Esophagus muscularis mucosa (tissue), 4 donors: Measurements from ENCODE around the gene CPLX4. TPM values are rescaled to one million over a fixed set of nuclear protein-coding genes. Genes with fewer than 3 reads are reported as not detected.

ENCODE experiments used
- DNase-seq: peaks from one replicate; pipeline ENCODE4 v3.0.0-alpha.2; 2017; ENCODE audit errors: extremely low spot score
- H3K27ac ChIP-seq, 4 donors: fragments of 200-600 bp; sonication (generic); replicated peaks in 1 of 4; 1 replicate in 3 of 4; 2 replicates in 1 of 4; pipeline ENCODE4 v1.5.1; 2016 to 2019; ENCODE audit warnings: mild to moderate bottlenecking in 1 of 4
- H3K27me3 ChIP-seq, 4 donors: fragments of 200-600 bp; sonication (generic); one replicate each; pipeline versions ENCODE4 v1.5.1 to v1.6.0; 2016 to 2019
- H3K36me3 ChIP-seq, 4 donors: fragments of 200-600 bp; sonication (generic); one replicate each; pipeline ENCODE4 v1.5.1; 2016 to 2019
- H3K4me1 ChIP-seq, 4 donors: fragments of 200-600 bp; sonication (generic); one replicate each; pipeline ENCODE4 v1.5.1; 2016 to 2019
- H3K4me3 ChIP-seq, 4 donors: fragments of 200-600 bp; sonication (generic); 1 replicate in 2 of 4; 2 replicates in 2 of 4; pipeline ENCODE4 v1.5.1; 2016 to 2019; ENCODE audit warnings: mild to moderate bottlenecking in 4 of 4, moderate library complexity in 1 of 4
- H3K9me3 ChIP-seq, 4 donors: fragments of 200-600 bp; sonication (generic); 1 replicate in 3 of 4; 2 replicates in 1 of 4; pipeline ENCODE4 v1.5.1; 2016 to 2019
- CTCF ChIP-seq, 3 experiments: fragments of 200-600 bp in 2 of 3; fragments of 450-650 bp in 1 of 3; sonication (generic) in 2 of 3; IDR thresholded peaks; one replicate each; pipeline ENCODE4 v1.5.1; 2017 to 2019; ENCODE audit warnings: antibody characterized with exemption in 3 of 3, mild to moderate bottlenecking in 2 of 3, moderate library complexity in 1 of 3
- EP300 ChIP-seq: sonication (generic); formaldehyde crosslinking; IDR thresholded peaks from one replicate; pipeline ENCODE4 v1.6.1; 2017; ENCODE audit warnings: antibody characterized with exemption
- POLR2A ChIP-seq: fragments of 450-650 bp; IDR thresholded peaks from one replicate; pipeline ENCODE4 v1.6.1; 2017; ENCODE audit warnings: antibody characterized with exemption, moderate library complexity, mild to moderate bottlenecking, low read depth
- POLR2AphosphoS5 ChIP-seq, 2 donors: sonication (generic); formaldehyde crosslinking; IDR thresholded peaks; one replicate each; pipeline ENCODE4 v1.6.1; 2017; ENCODE audit warnings: antibody characterized with exemption in 2 of 2
- WGBS: methylation state at CpG from one replicate; pipeline ENCODE4 v1.1.5; 2018; 5-methylcytosine and 5-hydroxymethylcytosine counted together
- intact Hi-C: fragments of 100-400 bp; cut with DNase I; formaldehyde crosslinking; loops from one replicate; pipeline ENCODE4 v1.15.1; 2023
- total RNA-seq, 4 donors: library from RNA; depleted of rRNA; stranded (reverse); fragments of >200 nt; gene quantifications; one replicate each; pipeline versions ENCODE4 v1.1.0 to v1.2.1, GENCODE V29; 2016

CPLX4 gene
- total RNA-seq, 4 donors from 2014 or later, result not detected

DNA sequence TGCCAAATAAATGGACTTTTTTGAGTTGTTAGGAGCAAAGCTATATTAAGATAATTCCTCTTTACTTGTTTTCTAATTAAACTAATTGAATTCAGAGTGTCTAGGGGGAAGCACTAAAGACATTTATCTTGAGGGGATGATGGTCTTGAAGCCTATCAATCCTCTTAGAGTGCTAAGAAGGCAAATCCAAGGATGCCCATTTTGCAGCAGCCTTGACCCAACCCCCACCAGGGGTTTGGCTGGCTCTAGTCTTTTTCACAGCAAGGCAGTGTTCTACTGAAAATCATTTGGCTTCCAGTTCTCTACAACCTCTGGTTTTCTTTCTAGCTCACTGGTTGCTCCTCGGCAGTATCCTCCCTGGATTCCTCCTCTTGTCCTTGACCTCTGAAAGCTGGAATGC, 38.7 kb downstream of the CPLX4 start:
- H3K9me3 ChIP-seq, result no peaks in the 10 kb centered on the region
- TF ChIP-seq CTCF (IDR thresholded peaks at IDR 0.05), result no peak
- no peak for TF ChIP-seq POLR2A
- TF ChIP-seq POLR2AphosphoS5 (IDR thresholded peaks at IDR 0.05), result no peak
- no peak for TF ChIP-seq EP300
- WGBS, result 79% methylated on average over 1 of the region's 1 CpG
- H3K36me3 ChIP-seq, result no peaks in the 10 kb centered on the region
- peak; percentile 80 for DNase-seq
- H3K4me1 ChIP-seq, result no peaks in the 10 kb centered on the region
- no peak overlapping the region for H3K4me3 ChIP-seq
- intact Hi-C loops, result no loop called here
- H3K27me3 ChIP-seq, result peaks cover 0 to 91% (median 11%) of the 10 kb centered on the region in 4 donors
- H3K27ac ChIP-seq, result no peak overlapping the region

DNA sequence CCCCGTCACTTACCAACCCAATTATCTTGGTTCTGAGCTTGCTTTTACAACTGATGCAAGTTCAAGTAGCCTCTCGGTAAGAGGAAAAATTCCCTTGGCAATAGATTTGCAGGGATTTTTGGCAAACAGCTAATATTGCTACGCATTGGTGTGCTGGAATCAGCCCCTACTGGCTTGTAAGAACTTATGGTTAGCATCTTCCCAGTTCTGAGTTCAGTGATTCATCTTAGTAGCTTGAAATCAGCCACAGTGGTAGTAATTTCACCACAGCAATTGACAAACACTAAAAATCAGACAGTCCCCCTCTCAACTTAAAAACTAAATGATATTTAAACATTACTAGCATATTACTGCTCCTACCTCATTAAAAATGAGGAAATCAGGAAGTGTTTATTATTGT, 39.3 kb downstream of the CPLX4 start:
- 42% methylated on average over 3 of the region's 3 CpGs for WGBS
- peaks cover 0 to 92% (median 13%) of the 10 kb centered on the region in 4 donors for H3K27me3 ChIP-seq

GRCh38 chr18:59278793-59279192, 39.7 kb downstream of the CPLX4 start:
- peaks cover 5 to 6% (median 5%) of the 10 kb centered on the region in 4 donors for H3K4me1 ChIP-seq
- peak; percentile 53 for DNase-seq
- no peak for TF ChIP-seq EP300
- no peak for TF ChIP-seq CTCF (IDR thresholded peaks at IDR 0.05)
- TF ChIP-seq POLR2AphosphoS5 (IDR thresholded peaks at IDR 0.05), result no peak
- TF ChIP-seq POLR2A, result no peak
- no peak overlapping the region for H3K4me3 ChIP-seq
- intact Hi-C loops, result no loop called here
- no peak overlapping the region for H3K27ac ChIP-seq
- H3K27me3 ChIP-seq, result peaks cover 0 to 92% (median 15%) of the 10 kb centered on the region in 4 donors
- WGBS, result 60% methylated on average over 5 of the region's 5 CpGs
- no peaks in the 10 kb centered on the region for H3K9me3 ChIP-seq
- H3K36me3 ChIP-seq, result no peaks in the 10 kb centered on the region

More for the DNA sequence above, 39.3 kb downstream of the CPLX4 start:
- no peaks in the 10 kb centered on the region for H3K36me3 ChIP-seq
- intact Hi-C loops, result no loop called here
- H3K9me3 ChIP-seq, result no peaks in the 10 kb centered on the region
- H3K4me1 ChIP-seq, result peaks cover under 1 to 2% (median 1%) of the 10 kb centered on the region in 4 donors
- DNase-seq, result no peak
- H3K4me3 ChIP-seq, result no peak overlapping the region
- no peak for TF ChIP-seq POLR2A
- no peak for TF ChIP-seq EP300
- TF ChIP-seq CTCF (IDR thresholded peaks at IDR 0.05), result no peak
- TF ChIP-seq POLR2AphosphoS5 (IDR thresholded peaks at IDR 0.05), result no peak
- no peak overlapping the region for H3K27ac ChIP-seq

GRCh38 chr18:59276047-59276446, 42.4 kb downstream of the CPLX4 start:
- Histone ChIP-seq H3K4me3 (no peak overlapping the region), H3K36me3 (no peaks in the 10 kb centered on the region), H3K9me3 (no peaks in the 10 kb centered on the region), H3K4me1 (peaks cover 13 to 29% (median 26%) of the 10 kb centered on the region in 4 donors), H3K27ac (no peak overlapping the region), H3K27me3 (peaks cover 3 to 95% (median 39%) of the 10 kb centered on the region in 4 donors)
- no peak for TF ChIP-seq POLR2AphosphoS5 (IDR thresholded peaks at IDR 0.05)
- TF ChIP-seq EP300, result no peak
- no peak for TF ChIP-seq POLR2A
- no peak for TF ChIP-seq CTCF (IDR thresholded peaks at IDR 0.05)
- 20% methylated on average over 5 of the region's 5 CpGs for WGBS
- intact Hi-C loops, result no loop called here
- peak; percentile 55 for DNase-seq

DNA sequence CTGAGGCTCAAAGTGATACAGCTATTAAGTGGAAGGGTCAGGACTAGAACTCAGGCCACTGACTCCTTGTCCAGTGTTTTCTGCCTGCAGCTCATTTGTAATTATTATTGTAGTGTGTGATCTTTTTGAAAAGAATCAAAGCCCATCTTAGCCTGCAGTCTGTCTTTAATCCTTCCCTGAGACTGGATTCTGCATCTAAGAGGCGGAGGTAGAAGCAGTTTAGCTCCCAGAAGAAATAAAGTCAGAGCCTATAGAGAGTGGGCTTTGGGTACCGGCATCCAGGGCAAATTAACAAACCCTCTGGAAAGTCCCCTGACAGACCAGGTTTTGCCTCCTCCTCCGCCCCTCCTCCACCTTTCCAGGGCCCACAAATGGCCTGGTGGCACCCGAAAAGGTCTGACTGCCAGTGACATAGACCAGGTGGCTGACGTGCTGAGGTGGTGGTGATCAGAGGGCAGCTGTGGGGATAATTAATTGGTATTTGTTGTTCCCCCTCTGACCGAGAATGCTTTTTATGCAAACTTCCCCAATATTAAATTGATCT, 43.0 kb downstream of the CPLX4 start:
- no peak overlapping the region for H3K27ac ChIP-seq
- H3K9me3 ChIP-seq, result no peaks in the 10 kb centered on the region
- H3K4me3 ChIP-seq, result no peak overlapping the region
- DNase-seq, result peak; percentile 79
- peaks cover 13 to 29% (median 26%) of the 10 kb centered on the region in 4 donors for H3K4me1 ChIP-seq
- H3K36me3 ChIP-seq, result no peaks in the 10 kb centered on the region
- TF ChIP-seq EP300 (no peak), POLR2AphosphoS5 (IDR thresholded peaks at IDR 0.05) (no peak), CTCF (IDR thresholded peaks at IDR 0.05) (no peak), POLR2A (no peak)
- peaks cover 3 to 95% (median 45%) of the 10 kb centered on the region in 4 donors for H3K27me3 ChIP-seq
- intact Hi-C loops, result no loop called here
- 23% methylated on average over 6 of the region's 6 CpGs for WGBS
